GM21717 (cell line): ENCODE measurements around the gene PLCB4.
A peak's percentile ranks its signal among the peaks of the same experiment; 100 is the strongest.

Experiments used
- ATAC-seq: cut with Tn5 transposase; IDR thresholded peaks from one replicate; pipeline ENCODE4 v1.9.1; 2021; ENCODE audit warnings: mild to moderate bottlenecking, moderate library complexity; ENCODE audit not compliant: unreplicated experiment

PLCB4 gene

DNA sequence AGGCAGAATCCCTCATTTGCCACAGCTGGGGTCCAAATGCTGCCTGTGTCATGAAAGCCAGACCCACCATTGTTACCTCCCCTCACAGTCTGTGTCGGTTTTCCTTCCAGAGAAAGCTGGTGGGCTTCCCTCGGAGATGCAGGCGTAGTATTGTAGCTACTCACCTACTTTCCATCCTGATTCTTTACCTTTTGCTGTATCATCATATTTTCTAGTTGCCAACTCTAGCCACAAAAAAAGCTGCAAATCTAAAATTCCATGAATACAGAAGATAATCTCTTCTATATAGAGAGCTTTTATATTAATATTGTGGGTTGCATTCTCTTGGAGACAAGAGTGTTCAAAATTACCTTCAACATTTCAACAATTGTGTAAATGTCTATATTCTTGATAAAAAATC is 347.5 kb downstream of the PLCB4 start:
- no peak for ATAC-seq

- no peak for ATAC-seq
These were observed 348.8 kb downstream of the PLCB4 start for GRCh38 chr20:9417665-9418064.

GRCh38 chr20:9422321-9423057 is 353.6 kb downstream of the PLCB4 start:
- no peak for ATAC-seq

GRCh38 chr20:9424551-9424950 is 355.7 kb downstream of the PLCB4 start:
- no peak for ATAC-seq

- no peak for ATAC-seq
These were observed 358.8 kb downstream of the PLCB4 start for GRCh38 chr20:9427430-9428291.

- no peak for ATAC-seq
These were observed 359.4 kb downstream of the PLCB4 start for GRCh38 chr20:9428292-9428607.

DNA sequence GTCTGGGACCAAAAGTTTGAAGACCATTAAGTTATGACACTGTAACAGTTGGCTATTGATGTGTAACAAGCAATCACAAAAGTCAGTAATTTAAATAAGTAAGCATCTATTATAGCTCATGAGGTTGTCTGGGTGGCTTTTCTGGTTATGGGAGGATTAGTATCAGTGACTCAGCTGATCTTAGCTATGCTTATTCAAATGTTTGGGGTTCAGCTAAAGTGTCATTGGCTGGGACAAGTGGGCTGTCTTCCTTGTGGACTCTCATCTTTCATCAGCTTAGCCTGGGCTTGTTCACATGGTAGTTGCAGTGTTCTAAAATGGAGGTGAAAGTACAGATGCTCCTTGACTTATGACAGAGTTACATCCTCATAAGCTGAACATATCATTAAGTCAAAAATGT is 370.9 kb downstream of the PLCB4 start:
- ATAC-seq, result no peak

DNA sequence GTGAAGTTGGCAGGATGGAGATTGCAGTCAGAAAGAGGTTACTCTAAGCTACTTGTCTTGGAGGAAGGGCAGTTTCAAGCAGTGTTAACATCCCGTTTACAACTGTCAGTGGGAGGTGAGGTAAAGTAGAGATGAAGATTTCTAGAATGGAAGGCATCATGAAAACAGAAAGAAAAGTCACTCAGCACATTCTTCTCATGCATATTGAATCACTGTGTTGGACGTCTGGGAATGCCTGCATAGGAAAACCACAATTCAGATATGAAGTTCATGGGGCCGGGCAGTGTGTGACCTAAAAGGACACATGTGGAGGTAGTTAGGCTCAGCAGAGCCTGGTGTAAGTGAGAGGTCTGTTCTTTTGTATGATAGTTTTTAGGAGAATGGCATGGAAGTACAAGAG is 372.0 kb downstream of the PLCB4 start:
- no peak for ATAC-seq

- ATAC-seq, result peak; percentile 47
These were observed 373.1 kb downstream of the PLCB4 start for GRCh38 chr20:9441948-9442347.

DNA sequence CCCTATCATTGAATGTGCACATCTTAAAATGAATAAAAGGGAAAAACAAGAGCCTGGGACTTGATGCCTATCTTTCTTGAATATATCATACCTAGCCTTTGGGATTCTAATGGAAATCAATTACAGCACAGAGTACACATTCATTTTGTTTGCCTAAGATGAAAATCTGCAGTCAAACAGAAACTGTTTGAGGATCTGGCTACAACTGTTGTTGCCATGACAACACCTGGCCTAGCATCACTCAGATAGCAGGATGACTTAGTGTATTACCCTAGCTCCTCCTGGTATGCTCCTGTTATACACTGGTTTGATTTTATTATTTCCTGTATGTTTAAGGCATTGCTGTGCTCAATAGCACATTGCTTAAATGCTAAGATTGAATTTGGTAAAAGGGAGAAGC is 374.0 kb downstream of the PLCB4 start:
- ATAC-seq, result peak; percentile 87

- no peak for ATAC-seq
These were observed 376.0 kb downstream of the PLCB4 start for GRCh38 chr20:9444921-9445320.

GRCh38 chr20:9447182-9447581 is 378.3 kb downstream of the PLCB4 start:
- no peak for ATAC-seq

DNA sequence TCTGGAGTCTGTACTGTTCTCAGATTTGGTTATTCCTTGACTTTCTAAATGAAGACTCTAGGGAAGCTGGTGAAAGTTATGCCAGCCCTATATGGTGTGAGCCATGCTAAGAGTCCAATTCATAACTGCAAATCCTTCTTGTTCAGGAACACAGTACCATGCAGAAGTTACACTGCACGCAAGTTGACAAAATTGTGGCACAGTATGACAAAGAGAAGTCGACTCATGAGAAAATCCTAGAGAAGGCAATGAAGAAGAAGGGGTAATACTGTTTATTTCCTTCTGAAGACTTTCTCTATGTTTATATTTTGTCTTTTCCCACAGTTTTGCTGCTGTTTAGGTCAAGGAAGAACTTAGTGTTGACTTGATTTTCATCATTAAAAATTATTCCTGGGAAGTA is 384.3 kb downstream of the PLCB4 start:
- no peak for ATAC-seq

- no peak for ATAC-seq
These were observed 385.9 kb downstream of the PLCB4 start for GRCh38 chr20:9454791-9455190.

DNA sequence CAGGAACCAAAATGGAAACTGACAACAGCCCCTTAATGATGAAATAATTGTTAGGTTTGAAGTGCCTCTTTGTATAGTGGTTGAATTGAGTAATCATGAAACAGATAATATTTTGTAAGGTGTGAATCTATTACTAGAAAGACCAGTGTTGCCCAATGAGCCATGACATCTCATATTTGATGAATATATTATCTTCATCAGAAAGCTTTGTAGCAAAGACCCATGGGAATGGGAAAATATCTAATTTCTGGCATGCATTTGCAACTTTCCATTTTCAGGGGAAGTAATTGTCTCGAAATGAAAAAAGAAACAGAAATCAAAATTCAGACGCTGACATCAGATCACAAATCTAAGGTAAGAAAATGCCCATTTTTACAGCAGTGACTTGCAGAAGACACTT is 388.2 kb downstream of the PLCB4 start:
- peak; percentile 56 for ATAC-seq

GRCh38 chr20:9458138-9458796 is 389.4 kb downstream of the PLCB4 start:
- ATAC-seq, result peak; percentile 68

DNA sequence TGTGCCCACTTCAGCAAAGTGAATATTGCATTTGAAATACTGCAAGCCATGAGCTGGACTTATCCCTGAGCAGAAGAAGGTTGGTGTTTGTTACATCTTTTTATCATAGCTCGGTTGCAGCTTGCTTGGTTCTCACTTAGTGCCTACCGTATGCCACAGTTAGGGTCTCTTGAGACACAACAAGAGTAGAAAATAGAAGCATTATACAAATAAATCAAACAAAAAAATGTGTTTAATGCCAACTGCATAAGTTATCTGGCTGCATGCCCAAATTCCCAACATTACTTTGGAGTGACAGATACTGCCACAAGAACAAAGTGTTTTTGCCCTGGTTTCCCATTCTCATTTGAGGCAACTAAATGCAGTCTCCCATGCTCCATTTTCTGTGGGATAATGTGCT is 391.6 kb downstream of the PLCB4 start:
- ATAC-seq, result no peak

DNA sequence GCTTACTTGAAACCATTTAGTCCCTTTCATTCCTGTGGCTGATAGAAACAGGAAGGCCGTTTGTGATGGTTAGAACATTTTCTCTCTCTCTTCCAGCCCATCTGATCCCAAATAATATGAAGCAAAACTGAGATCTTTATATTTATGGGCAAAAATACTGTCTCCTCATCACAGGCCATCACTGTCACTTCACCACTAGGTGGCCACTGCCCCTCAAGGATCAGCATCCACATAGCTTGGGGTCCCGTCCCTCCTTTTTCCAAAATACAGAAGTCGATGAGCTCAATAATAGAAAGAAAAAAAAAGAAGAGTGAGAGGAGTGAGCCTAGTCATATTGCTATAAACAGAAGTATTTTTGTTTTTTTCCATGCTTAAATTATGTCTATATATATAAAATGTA is 399.1 kb downstream of the PLCB4 start:
- ATAC-seq, result no peak

DNA sequence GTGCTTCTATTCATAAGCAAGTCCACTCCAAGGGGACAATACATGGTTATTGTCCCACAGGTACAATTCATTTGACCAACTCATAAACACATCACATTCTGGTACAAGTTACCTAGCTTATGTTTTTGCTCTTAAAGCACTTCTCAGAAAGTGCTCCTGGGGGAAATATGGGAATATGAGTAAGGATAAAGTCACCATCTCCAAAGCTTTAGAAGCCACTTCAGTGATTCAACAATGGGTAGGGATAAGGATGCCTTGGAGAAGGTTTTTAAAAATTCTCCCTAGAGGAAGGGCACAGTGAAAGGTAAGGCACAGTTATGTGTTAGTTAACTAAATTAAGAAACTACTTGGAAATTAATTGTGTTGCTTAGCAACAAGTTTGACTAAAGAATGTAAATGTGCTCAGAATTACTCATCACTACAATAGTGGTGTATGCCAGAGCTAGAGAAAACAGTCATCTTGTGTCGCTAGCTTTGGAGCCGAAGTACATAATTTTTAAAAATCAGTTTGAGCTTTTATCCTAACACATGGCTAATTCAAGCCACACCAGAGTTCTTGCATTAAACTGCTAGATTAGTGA is 406.0 kb downstream of the PLCB4 start:
- ATAC-seq, result no peak

DNA sequence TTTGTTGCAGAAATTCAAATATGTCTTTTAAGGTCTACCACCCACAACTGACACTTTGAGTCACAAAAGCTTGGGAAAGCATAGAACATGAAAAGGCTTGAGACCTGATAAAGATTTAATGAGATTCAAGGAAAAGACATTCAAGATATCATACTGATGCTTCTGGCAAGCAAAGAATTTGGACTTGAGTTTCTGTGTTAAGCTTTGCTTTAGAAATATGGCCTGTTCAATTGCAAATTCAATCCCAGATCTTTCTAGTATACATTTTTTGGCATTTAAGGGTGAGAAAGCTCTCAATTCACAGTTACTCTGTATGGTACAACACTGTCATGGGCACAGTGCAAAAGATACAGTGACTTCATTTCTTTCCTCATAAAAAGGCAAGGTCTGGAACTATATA is 406.6 kb downstream of the PLCB4 start:
- no peak for ATAC-seq

DNA sequence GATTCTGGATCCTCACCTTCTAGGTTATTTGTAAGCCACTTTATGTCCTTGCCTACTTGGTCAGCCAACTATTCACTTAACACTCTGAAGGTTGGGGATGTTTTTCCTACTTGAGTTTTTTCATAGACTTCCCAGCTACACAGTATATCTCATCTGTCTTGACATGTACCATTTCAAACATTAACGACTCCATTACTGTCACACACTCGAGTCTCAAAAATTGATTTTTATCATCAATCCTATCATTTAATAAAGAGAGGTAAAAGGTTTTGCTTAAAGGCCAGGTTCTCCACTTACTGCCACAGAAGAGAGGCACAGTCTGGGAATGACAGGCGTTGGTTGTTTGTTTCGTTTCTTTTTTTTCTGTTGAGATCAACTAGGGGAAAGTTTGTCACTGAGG is 407.3 kb downstream of the PLCB4 start:
- ATAC-seq, result no peak

- no peak for ATAC-seq
These were observed 407.8 kb downstream of the PLCB4 start for GRCh38 chr20:9476637-9477036.
